Large intestine (tissue), 3 donors: Measurements from ENCODE around the gene RFC3. TPM values are rescaled to one million over a fixed set of nuclear protein-coding genes. Genes with fewer than 3 reads are reported as not detected.

Experiments used
- DNase-seq, 2 donors: peaks; one replicate each; pipeline versions ENCODE4 v3.0.0 to v3.0.0-alpha.2; 2013
- H3K27ac ChIP-seq: one replicate; pipeline ENCODE4 v1.5.1; 2013; ENCODE audit warnings: low read length
- H3K27me3 ChIP-seq: 2 replicates; pipeline ENCODE4 v1.6.1; 2013; ENCODE audit warnings: low read length; ENCODE audit not compliant: control insufficient read depth, insufficient read depth
- H3K36me3 ChIP-seq: 2 replicates; pipeline ENCODE4 v1.6.1; 2013; ENCODE audit warnings: low read length; ENCODE audit not compliant: control insufficient read depth, insufficient read depth
- H3K4me1 ChIP-seq: one replicate; pipeline ENCODE4 v1.6.1; 2013; ENCODE audit warnings: low read length; ENCODE audit not compliant: control insufficient read depth, insufficient read depth
- H3K4me3 ChIP-seq: one replicate; pipeline ENCODE4 v1.5.1; 2013; ENCODE audit warnings: low read length
- H3K9me3 ChIP-seq: one replicate; pipeline ENCODE4 v1.6.1; 2013; ENCODE audit warnings: mild to moderate bottlenecking, low read depth, low read length, moderate library complexity; ENCODE audit not compliant: control insufficient read depth
- WGBS: methylation state at CpG from one replicate; pipeline ENCODE4 v1.1.5; 2013; ENCODE audit warnings: low lambda C conversion rate; ENCODE audit not compliant: insufficient coverage; 5-methylcytosine and 5-hydroxymethylcytosine counted together
- polyA plus RNA-seq: library from polyadenylated mRNA; unstranded; fragments of 120-200 nt; gene quantifications from one replicate; pipeline ENCODE4 v1.2.1, GENCODE V29; 2013

The RFC3 gene
- polyA plus RNA-seq, 1 donor, result 15.9 TPM

GRCh38 chr13:33863188-33863789 lies 45.3 kb downstream of the RFC3 start:
- Histone ChIP-seq H3K4me1 (no peaks in the 10 kb centered on the region), H3K36me3 (no peaks in the 10 kb centered on the region), H3K4me3 (no peak overlapping the region), H3K27me3 (no peaks in the 10 kb centered on the region), H3K9me3 (no peaks in the 10 kb centered on the region), H3K27ac (no peak overlapping the region)
- DNase-seq, result no peak
- WGBS, result no CpG with 5 or more reads among the region's 3 CpGs

- Histone ChIP-seq H3K9me3 (no peaks in the 10 kb centered on the region), H3K27me3 (no peaks in the 10 kb centered on the region), H3K36me3 (no peaks in the 10 kb centered on the region), H3K4me3 (no peak overlapping the region), H3K4me1 (peaks cover 7% of the 10 kb centered on the region), H3K27ac (no peak overlapping the region)
- no peak for DNase-seq
- WGBS, result no CpG with 5 or more reads among the region's 4 CpGs
Measured at GRCh38 chr13:33865945-33866344, 48.0 kb downstream of the RFC3 start.

- H3K27ac ChIP-seq, result no peak overlapping the region
- WGBS, result no CpG with 5 or more reads among the region's 3 CpGs
- peaks cover 13% of the 10 kb centered on the region for H3K4me1 ChIP-seq
- H3K4me3 ChIP-seq, result no peak overlapping the region
- no peaks in the 10 kb centered on the region for H3K27me3 ChIP-seq
- no peak for DNase-seq
- H3K36me3 ChIP-seq, result no peaks in the 10 kb centered on the region
- no peaks in the 10 kb centered on the region for H3K9me3 ChIP-seq
Measured at GRCh38 chr13:33867472-33867871, 49.5 kb downstream of the RFC3 start.

GRCh38 chr13:33868343-33868994 lies 50.5 kb downstream of the RFC3 start:
- H3K36me3 ChIP-seq, result no peaks in the 10 kb centered on the region
- no peak for DNase-seq
- no peaks in the 10 kb centered on the region for H3K27me3 ChIP-seq
- no peaks in the 10 kb centered on the region for H3K9me3 ChIP-seq
- no CpG with 5 or more reads among the region's 3 CpGs for WGBS
- H3K4me1 ChIP-seq, result peaks cover 13% of the 10 kb centered on the region
- no peak overlapping the region for H3K27ac ChIP-seq
- H3K4me3 ChIP-seq, result no peak overlapping the region

GRCh38 chr13:33869005-33869404 lies 51.1 kb downstream of the RFC3 start:
- H3K9me3 ChIP-seq, result no peaks in the 10 kb centered on the region
- no peak for DNase-seq
- no peaks in the 10 kb centered on the region for H3K27me3 ChIP-seq
- peaks cover 13% of the 10 kb centered on the region for H3K4me1 ChIP-seq
- no peaks in the 10 kb centered on the region for H3K36me3 ChIP-seq
- H3K27ac ChIP-seq, result no peak overlapping the region
- no peak overlapping the region for H3K4me3 ChIP-seq

GRCh38 chr13:33870046-33870668 lies 52.2 kb downstream of the RFC3 start:
- WGBS, result no CpG with 5 or more reads among the region's 2 CpGs
- Histone ChIP-seq H3K4me1 (peaks cover 13% of the 10 kb centered on the region), H3K36me3 (no peaks in the 10 kb centered on the region), H3K9me3 (no peaks in the 10 kb centered on the region), H3K4me3 (no peak overlapping the region), H3K27me3 (no peaks in the 10 kb centered on the region), H3K27ac (no peak overlapping the region)
- no peak for DNase-seq

- Histone ChIP-seq H3K4me3 (no peak overlapping the region), H3K4me1 (peaks cover 13% of the 10 kb centered on the region), H3K27me3 (no peaks in the 10 kb centered on the region), H3K27ac (peak overlapping the region; percentile 80), H3K9me3 (no peaks in the 10 kb centered on the region), H3K36me3 (no peaks in the 10 kb centered on the region)
- WGBS, result 0% methylated on average over 1 of the region's 7 CpGs
- peak; percentile 70 to 83 for DNase-seq
Measured at GRCh38 chr13:33871207-33872004, 53.5 kb downstream of the RFC3 start.

GRCh38 chr13:33872005-33872351 lies 54.0 kb downstream of the RFC3 start:
- H3K36me3 ChIP-seq, result no peaks in the 10 kb centered on the region
- DNase-seq, result peak; percentile 65 to 87
- peak overlapping the region; percentile 80 for H3K27ac ChIP-seq
- WGBS, result 13% methylated on average over 1 of the region's 6 CpGs
- H3K4me1 ChIP-seq, result peaks cover 13% of the 10 kb centered on the region
- H3K9me3 ChIP-seq, result no peaks in the 10 kb centered on the region
- no peaks in the 10 kb centered on the region for H3K27me3 ChIP-seq
- no peak overlapping the region for H3K4me3 ChIP-seq

GRCh38 chr13:33873251-33873908 lies 55.4 kb downstream of the RFC3 start:
- H3K27ac ChIP-seq, result no peak overlapping the region
- H3K9me3 ChIP-seq, result no peaks in the 10 kb centered on the region
- DNase-seq, result peak in 1 of 2 donors; percentile 27
- WGBS, result 67% methylated on average over 3 of the region's 5 CpGs
- peaks cover 13% of the 10 kb centered on the region for H3K4me1 ChIP-seq
- no peaks in the 10 kb centered on the region for H3K36me3 ChIP-seq
- H3K27me3 ChIP-seq, result no peaks in the 10 kb centered on the region
- H3K4me3 ChIP-seq, result no peak overlapping the region

- no peaks in the 10 kb centered on the region for H3K9me3 ChIP-seq
- H3K27ac ChIP-seq, result no peak overlapping the region
- peaks cover 13% of the 10 kb centered on the region for H3K4me1 ChIP-seq
- WGBS, result no CpG with 5 or more reads among the region's 5 CpGs
- no peaks in the 10 kb centered on the region for H3K36me3 ChIP-seq
- no peak for DNase-seq
- H3K4me3 ChIP-seq, result no peak overlapping the region
- no peaks in the 10 kb centered on the region for H3K27me3 ChIP-seq
Measured at GRCh38 chr13:33874871-33875270, 56.9 kb downstream of the RFC3 start.
